Uterus (tissue), 4 donors: Measurements from ENCODE around the gene MSRB3. TPM values are rescaled to one million over a fixed set of nuclear protein-coding genes. Genes with fewer than 3 reads are reported as not detected.

Experiments used
- total RNA-seq, 4 donors: library from RNA; depleted of rRNA in 3 of 4; stranded (reverse); fragments of >200 nt in 3 of 4; gene quantifications; one replicate each; pipeline versions ENCODE4 v1.1.0 to v1.2.4, GENCODE V29; 2014 to 2023
- donor health status: DM: yes; HTN: yes; CAD: no.

MSRB3 gene
- total RNA-seq, 4 donors from 2014 or later = 53.8 to 126 (median 95.2) TPM

Other genes with a start within 250 kb of the MSRB3 start
- 1 to 10 TPM in 1 of 4 donors, not detected in 3; 7.7 TPM for gene WIF1, start 157.4 kb upstream of the MSRB3 start, total RNA-seq
- 10 to 100 TPM; 35.6 to 75.9 (median 41.9) TPM for gene LEMD3, start 109.1 kb upstream of the MSRB3 start, total RNA-seq